Measurements from ENCODE around the gene CNOT6.

DNA sequence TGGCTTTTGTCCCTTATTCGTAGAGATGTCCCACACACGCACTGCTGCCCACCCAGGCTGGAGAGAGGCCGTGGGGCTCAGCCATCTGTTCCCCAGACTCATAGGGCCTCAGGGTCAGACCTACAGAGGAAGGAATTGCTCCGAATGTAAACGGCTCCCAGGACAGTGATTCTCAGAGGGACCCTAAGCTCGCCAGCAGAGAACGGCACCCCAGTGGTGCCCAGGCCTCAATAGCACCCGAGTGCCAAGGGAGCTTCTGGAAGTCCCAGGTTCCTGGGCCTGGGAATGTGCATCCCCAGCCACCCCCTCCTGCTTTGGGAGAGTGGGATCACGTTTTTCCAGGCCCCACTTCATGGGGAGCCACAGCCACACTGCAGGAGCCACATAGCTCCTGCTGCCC is 32.9 kb upstream of the CNOT6 start:
- TF ChIP-seq, protein P1, sequence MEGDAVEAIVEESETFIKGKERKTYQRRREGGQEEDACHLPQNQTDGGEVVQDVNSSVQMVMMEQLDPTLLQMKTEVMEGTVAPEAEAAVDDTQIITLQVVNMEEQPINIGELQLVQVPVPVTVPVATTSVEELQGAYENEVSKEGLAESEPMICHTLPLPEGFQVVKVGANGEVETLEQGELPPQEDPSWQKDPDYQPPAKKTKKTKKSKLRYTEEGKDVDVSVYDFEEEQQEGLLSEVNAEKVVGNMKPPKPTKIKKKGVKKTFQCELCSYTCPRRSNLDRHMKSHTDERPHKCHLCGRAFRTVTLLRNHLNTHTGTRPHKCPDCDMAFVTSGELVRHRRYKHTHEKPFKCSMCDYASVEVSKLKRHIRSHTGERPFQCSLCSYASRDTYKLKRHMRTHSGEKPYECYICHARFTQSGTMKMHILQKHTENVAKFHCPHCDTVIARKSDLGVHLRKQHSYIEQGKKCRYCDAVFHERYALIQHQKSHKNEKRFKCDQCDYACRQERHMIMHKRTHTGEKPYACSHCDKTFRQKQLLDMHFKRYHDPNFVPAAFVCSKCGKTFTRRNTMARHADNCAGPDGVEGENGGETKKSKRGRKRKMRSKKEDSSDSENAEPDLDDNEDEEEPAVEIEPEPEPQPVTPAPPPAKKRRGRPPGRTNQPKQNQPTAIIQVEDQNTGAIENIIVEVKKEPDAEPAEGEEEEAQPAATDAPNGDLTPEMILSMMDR (IDR thresholded peaks at IDR 0.05), result no peak
- TF ChIP-seq POLR2A (IDR thresholded peaks at IDR 0.05), result no peak

Data from lower leg skin (tissue), 3 donors.